Endodermal cell (in vitro differentiated cells): ENCODE data around the gene SPPL2C. TPM values are rescaled to one million over a fixed set of nuclear protein-coding genes. Genes with fewer than 3 reads are reported as not detected.

Experiments used
- DNase-seq: peaks from one replicate; pipeline ENCODE4 v3.0.0-alpha.2; 2017
- H3K27ac ChIP-seq: 2 replicates; pipeline ENCODE4 v1.5.1; 2013; ENCODE audit warnings: mild to moderate bottlenecking, low read depth, low read length, moderate library complexity
- H3K27me3 ChIP-seq: 2 replicates; pipeline ENCODE4 v1.6.1; 2013; ENCODE audit warnings: mild to moderate bottlenecking, low read length, moderate library complexity; ENCODE audit not compliant: insufficient read depth, control insufficient read depth, poor library complexity, severe bottlenecking
- H3K36me3 ChIP-seq: 2 replicates; pipeline ENCODE4 v1.7.0; 2013; ENCODE audit warnings: mild to moderate bottlenecking, low read length, moderate library complexity; ENCODE audit not compliant: control insufficient read depth, insufficient read depth
- H3K4me1 ChIP-seq: one replicate; pipeline ENCODE4 v1.7.0; 2013; ENCODE audit warnings: low read length; ENCODE audit not compliant: control insufficient read depth, insufficient read depth
- H3K4me3 ChIP-seq: 2 replicates; pipeline ENCODE4 v1.5.1; 2013; ENCODE audit warnings: mild to moderate bottlenecking, low read length, moderate library complexity
- H3K9ac ChIP-seq: 2 replicates; pipeline ENCODE4 v1.6.1; 2013; ENCODE audit warnings: mild to moderate bottlenecking, low read length, moderate library complexity; ENCODE audit not compliant: poor library complexity, severe bottlenecking; ENCODE audit errors: extremely low read depth
- H3K9me3 ChIP-seq: 2 replicates; pipeline ENCODE4 v1.6.1; 2013; ENCODE audit warnings: mild to moderate bottlenecking, low read length, moderate library complexity; ENCODE audit not compliant: control insufficient read depth
- H3K27ac Mint-ChIP-seq: 2 replicates; pipeline ENCODE4 v1.8.0; 2020; ENCODE audit warnings: mixed read lengths
- H3K27me3 Mint-ChIP-seq: 2 replicates; pipeline ENCODE4 v1.8.0; 2021; ENCODE audit warnings: mild to moderate bottlenecking, mixed read lengths; ENCODE audit not compliant: insufficient read depth
- H3K36me3 Mint-ChIP-seq: 2 replicates; pipeline ENCODE4 v1.8.0; 2020; ENCODE audit warnings: low read depth, mixed read lengths
- H3K4me1 Mint-ChIP-seq: 2 replicates; pipeline ENCODE4 v1.8.0; 2020; ENCODE audit warnings: mixed read lengths
- H3K4me3 Mint-ChIP-seq: 2 replicates; pipeline ENCODE4 v1.8.0; 2020; ENCODE audit warnings: mild to moderate bottlenecking, moderate library complexity, mixed read lengths
- H3K9me3 Mint-ChIP-seq: 2 replicates; pipeline ENCODE4 v1.8.0; 2020; ENCODE audit warnings: mild to moderate bottlenecking, mixed read lengths
- WGBS, 2 experiments: methylation state at CpG; one replicate each; pipeline versions ENCODE4 v1.1.5 to v1.1.7; 2013; ENCODE audit warnings: missing lambda C conversion rate in 2 of 2, mixed read lengths in 1 of 2; ENCODE audit not compliant: insufficient coverage in 1 of 2, insufficient read length in 1 of 2; 5-methylcytosine and 5-hydroxymethylcytosine counted together
- total RNA-seq, 2 donors: library from RNA; stranded (reverse); fragmentation: NEBNext Ultra II Directional in 1 of 2; extraction: Animal tissue kit (Norgen Biotek cat#: 25700) in 1 of 2; gene quantifications; 2 replicates in 1 of 2; 3 replicates in 1 of 2; pipeline ENCODE4 v1.2.1, GENCODE V29; 2021
- TF ChIP-seq, protein P1 (sequence below): fragments of 200-600 bp; sonication (generic); conservative IDR thresholded peaks from 2 replicates; pipeline ENCODE4 v1.5.0; 2021; ENCODE audit warnings: antibody characterized with exemption, mild to moderate bottlenecking

Gene SPPL2C
- total RNA-seq, 2 donors from 2014 or later: not detected

DNA sequence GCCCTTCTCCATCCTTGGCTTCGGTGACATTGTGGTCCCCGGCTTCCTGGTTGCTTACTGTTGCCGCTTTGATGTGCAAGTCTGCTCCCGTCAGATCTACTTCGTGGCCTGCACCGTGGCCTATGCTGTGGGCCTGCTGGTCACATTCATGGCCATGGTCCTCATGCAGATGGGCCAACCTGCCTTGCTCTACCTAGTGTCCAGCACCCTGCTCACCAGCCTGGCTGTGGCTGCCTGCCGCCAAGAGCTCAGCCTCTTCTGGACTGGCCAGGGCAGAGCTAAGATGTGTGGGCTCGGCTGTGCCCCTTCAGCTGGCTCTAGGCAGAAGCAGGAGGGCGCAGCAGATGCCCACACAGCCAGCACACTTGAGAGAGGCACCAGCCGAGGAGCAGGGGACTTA, 1.5 kb downstream of the SPPL2C start:
- Mint-ChIP-seq H3K27ac (no peak overlapping the region), H3K27me3 (no peaks in the 10 kb centered on the region), H3K4me3 (no peak overlapping the region), H3K36me3 (no peaks in the 10 kb centered on the region), H3K9me3 (no peaks in the 10 kb centered on the region), H3K4me1 (no peaks in the 10 kb centered on the region)
- TF ChIP-seq, protein P1, sequence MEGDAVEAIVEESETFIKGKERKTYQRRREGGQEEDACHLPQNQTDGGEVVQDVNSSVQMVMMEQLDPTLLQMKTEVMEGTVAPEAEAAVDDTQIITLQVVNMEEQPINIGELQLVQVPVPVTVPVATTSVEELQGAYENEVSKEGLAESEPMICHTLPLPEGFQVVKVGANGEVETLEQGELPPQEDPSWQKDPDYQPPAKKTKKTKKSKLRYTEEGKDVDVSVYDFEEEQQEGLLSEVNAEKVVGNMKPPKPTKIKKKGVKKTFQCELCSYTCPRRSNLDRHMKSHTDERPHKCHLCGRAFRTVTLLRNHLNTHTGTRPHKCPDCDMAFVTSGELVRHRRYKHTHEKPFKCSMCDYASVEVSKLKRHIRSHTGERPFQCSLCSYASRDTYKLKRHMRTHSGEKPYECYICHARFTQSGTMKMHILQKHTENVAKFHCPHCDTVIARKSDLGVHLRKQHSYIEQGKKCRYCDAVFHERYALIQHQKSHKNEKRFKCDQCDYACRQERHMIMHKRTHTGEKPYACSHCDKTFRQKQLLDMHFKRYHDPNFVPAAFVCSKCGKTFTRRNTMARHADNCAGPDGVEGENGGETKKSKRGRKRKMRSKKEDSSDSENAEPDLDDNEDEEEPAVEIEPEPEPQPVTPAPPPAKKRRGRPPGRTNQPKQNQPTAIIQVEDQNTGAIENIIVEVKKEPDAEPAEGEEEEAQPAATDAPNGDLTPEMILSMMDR: no peak
- no peaks in the 10 kb centered on the region for H3K4me1 ChIP-seq
- peaks cover under 1% of the 10 kb centered on the region for H3K27me3 ChIP-seq
- no peaks in the 10 kb centered on the region for H3K9me3 ChIP-seq
- H3K36me3 ChIP-seq: no peaks in the 10 kb centered on the region
- no peak for DNase-seq
- no peak overlapping the region for H3K9ac ChIP-seq
- H3K4me3 ChIP-seq: no peak overlapping the region
- 92 to 98% methylated on average over 8 to 10 of the region's 10 CpGs for WGBS, 2 experiments
- no peak overlapping the region for H3K27ac ChIP-seq

DNA sequence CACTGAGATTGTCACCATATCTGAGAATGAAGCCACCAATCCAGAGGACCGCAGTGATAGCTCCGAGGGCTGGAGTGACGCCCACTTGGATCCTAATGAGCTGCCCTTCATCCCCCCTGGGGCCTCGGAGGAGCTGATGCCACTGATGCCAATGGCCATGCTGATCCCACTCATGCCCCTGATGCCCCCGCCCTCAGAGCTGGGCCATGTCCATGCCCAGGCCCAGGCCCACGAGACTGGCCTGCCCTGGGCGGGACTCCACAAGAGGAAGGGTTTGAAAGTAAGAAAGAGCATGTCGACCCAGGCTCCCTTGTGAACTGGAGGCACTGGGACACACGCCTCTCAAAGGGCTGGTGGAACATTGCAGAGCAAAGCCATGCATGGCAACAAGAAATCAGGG, 2.0 kb downstream of the SPPL2C start:
- no peaks in the 10 kb centered on the region for H3K27me3 Mint-ChIP-seq
- no peaks in the 10 kb centered on the region for H3K9me3 ChIP-seq
- H3K36me3 Mint-ChIP-seq: no peaks in the 10 kb centered on the region
- DNase-seq: no peak
- no peak overlapping the region for H3K27ac Mint-ChIP-seq
- no peaks in the 10 kb centered on the region for H3K9me3 Mint-ChIP-seq
- no peak overlapping the region for H3K27ac ChIP-seq
- no peaks in the 10 kb centered on the region for H3K36me3 ChIP-seq
- no peak overlapping the region for H3K4me3 ChIP-seq
- no peak overlapping the region for H3K4me3 Mint-ChIP-seq
- H3K4me1 Mint-ChIP-seq: no peaks in the 10 kb centered on the region
- H3K27me3 ChIP-seq: peaks cover 5% of the 10 kb centered on the region
- H3K4me1 ChIP-seq: no peaks in the 10 kb centered on the region
- 89% methylated on average over 6 to 9 of the region's 9 CpGs for WGBS, 2 experiments
- H3K9ac ChIP-seq: no peak overlapping the region
- TF ChIP-seq, protein P1: no peak

DNA sequence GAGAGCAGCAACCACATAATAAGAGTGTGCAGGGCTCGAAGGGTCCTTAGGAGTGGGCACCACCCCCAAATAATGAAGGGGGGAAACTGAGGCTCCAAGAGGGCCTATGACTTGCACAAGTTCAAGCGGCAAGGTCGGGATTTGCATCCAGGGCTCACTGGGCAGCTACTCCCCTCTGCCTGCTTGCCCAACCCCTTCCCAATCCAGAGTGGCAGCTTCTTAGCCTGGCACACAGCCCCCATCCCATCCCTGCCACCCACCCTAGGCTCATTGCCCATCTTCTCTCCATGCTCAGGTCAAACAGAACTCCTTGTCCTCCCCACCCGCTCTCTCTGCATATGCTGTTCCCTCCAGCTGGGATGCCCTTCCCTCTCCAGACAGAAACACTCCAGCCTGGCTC, 2.4 kb downstream of the SPPL2C start:
- H3K9me3 Mint-ChIP-seq: no peaks in the 10 kb centered on the region
- no peaks in the 10 kb centered on the region for H3K4me1 Mint-ChIP-seq
- no peaks in the 10 kb centered on the region for H3K36me3 ChIP-seq
- H3K4me3 ChIP-seq: no peak overlapping the region
- no peak for DNase-seq
- H3K27ac ChIP-seq: no peak overlapping the region
- H3K4me1 ChIP-seq: no peaks in the 10 kb centered on the region
- no peak overlapping the region for H3K9ac ChIP-seq
- TF ChIP-seq, protein P1: no peak
- peaks cover 4% of the 10 kb centered on the region for H3K27me3 Mint-ChIP-seq
- H3K9me3 ChIP-seq: no peaks in the 10 kb centered on the region
- H3K36me3 Mint-ChIP-seq: no peaks in the 10 kb centered on the region
- no peak overlapping the region for H3K4me3 Mint-ChIP-seq
- peaks cover 9% of the 10 kb centered on the region for H3K27me3 ChIP-seq
- no peak overlapping the region for H3K27ac Mint-ChIP-seq
- 84 to 91% methylated on average over 2 to 4 of the region's 4 CpGs for WGBS, 2 experiments
